WTC11 (cell line): ENCODE results near the gene INSYN1. TPM values are rescaled to one million over a fixed set of nuclear protein-coding genes. Genes with fewer than 3 reads are reported as not detected.

ENCODE experiments used
- ATAC-seq: fragments of 200-7000 bp; cut with Tn5 transposase; 2 replicates; pipeline ENCODE4 v1.10.0; 2021; ENCODE audit warnings: mild to moderate bottlenecking, moderate library complexity
- CTCF ChIA-PET: fragments of 300-600 bp; sonication (Branson Sonifier 250); formaldehyde crosslinking; loops from one replicate; lab custom pipeline; 2021; ENCODE audit warnings: antibody characterized with exemption; lab: Charles Lee
- POLR2A ChIA-PET: fragments of 350-600 bp; sonication (Branson Sonifier 250); formaldehyde crosslinking; loops from one replicate; lab custom pipeline; 2021; ENCODE audit warnings: antibody characterized with exemption; lab: Charles Lee
- DNase-seq: peaks from one replicate; pipeline ENCODE4 v3.0.0; 2021; ENCODE audit warnings: low spot score
- H3K27ac Mint-ChIP-seq: 2 replicates; pipeline ENCODE4 v1.8.0; 2021; ENCODE audit warnings: mixed read lengths
- H3K27me3 Mint-ChIP-seq: 2 replicates; pipeline ENCODE4 v1.8.0; 2021; ENCODE audit warnings: low read depth, mild to moderate bottlenecking, moderate library complexity, mixed read lengths
- H3K36me3 Mint-ChIP-seq: 2 replicates; pipeline ENCODE4 v1.8.0; 2021; ENCODE audit warnings: mixed read lengths
- H3K4me1 Mint-ChIP-seq: 2 replicates; pipeline ENCODE4 v1.8.0; 2022; ENCODE audit warnings: mixed read lengths
- H3K4me3 Mint-ChIP-seq: 2 replicates; pipeline ENCODE4 v1.8.0; 2021; ENCODE audit warnings: mild to moderate bottlenecking, moderate library complexity, mixed read lengths
- H3K9me3 Mint-ChIP-seq: 2 replicates; pipeline ENCODE4 v1.8.0; 2021; ENCODE audit warnings: mixed read lengths
- CDX4 ChIP-seq: fragments of 250-450 bp; sonication (Bioruptor Pico); IDR thresholded peaks from 2 replicates; pipeline ENCODE4 v1.9.0; 2021; ENCODE audit warnings: moderate library complexity, mild to moderate bottlenecking, inconsistent platforms, borderline replicate concordance
- E2F5 ChIP-seq: sonication (generic); formaldehyde crosslinking; IDR thresholded peaks from 2 replicates; pipeline ENCODE4 v1.8.1; 2022; ENCODE audit warnings: mild to moderate bottlenecking, moderate library complexity, missing genetic modification reagents
- HMGXB4 ChIP-seq: sonication (generic); formaldehyde crosslinking; IDR thresholded peaks from 2 replicates; pipeline ENCODE4 v1.8.1; 2023; ENCODE audit warnings: mild to moderate bottlenecking, moderate library complexity, missing genetic modification reagents
- KAT7 ChIP-seq: sonication (generic); formaldehyde crosslinking; IDR thresholded peaks from 2 replicates; pipeline ENCODE4 v1.8.1; 2023; ENCODE audit warnings: missing genetic modification reagents, mild to moderate bottlenecking, borderline replicate concordance
- NR3C1 ChIP-seq: sonication (generic); formaldehyde crosslinking; conservative IDR thresholded peaks from 2 replicates; pipeline ENCODE4 v1.8.1; 2023; ENCODE audit warnings: low read depth, mild to moderate bottlenecking, missing genetic modification reagents
- OVOL2 ChIP-seq: fragments of 250-450 bp; sonication (Bioruptor Pico); IDR thresholded peaks from 2 replicates; pipeline ENCODE4 v1.9.0; 2021; ENCODE audit warnings: mild to moderate bottlenecking, borderline replicate concordance
- PRDM15 ChIP-seq: sonication (generic); formaldehyde crosslinking; IDR thresholded peaks from 2 replicates; pipeline ENCODE4 v1.8.0; 2022; ENCODE audit warnings: missing genetic modification reagents
- SOX15 ChIP-seq: fragments of 250-450 bp; sonication (Bioruptor Pico); IDR thresholded peaks from 2 replicates; pipeline ENCODE4 v1.9.0; 2021; ENCODE audit warnings: mild to moderate bottlenecking
- TEAD4 ChIP-seq: sonication (generic); formaldehyde crosslinking; IDR thresholded peaks from 2 replicates; pipeline ENCODE4 v1.8.0; 2022; ENCODE audit warnings: mild to moderate bottlenecking, missing genetic modification reagents
- TP53 ChIP-seq: sonication (generic); formaldehyde crosslinking; IDR thresholded peaks from 2 replicates; pipeline ENCODE4 v1.8.1; 2023; ENCODE audit warnings: mild to moderate bottlenecking, missing genetic modification reagents
- ZNF121 ChIP-seq: sonication (generic); formaldehyde crosslinking; IDR thresholded peaks from 2 replicates; pipeline ENCODE4 v1.8.0; 2023; ENCODE audit warnings: missing genetic modification reagents
- ZNF219 ChIP-seq: sonication (generic); formaldehyde crosslinking; IDR thresholded peaks from 2 replicates; pipeline ENCODE4 v1.8.0; 2023; ENCODE audit warnings: missing genetic modification reagents, mild to moderate bottlenecking, borderline replicate concordance
- ZNF396 ChIP-seq: fragments of 250-450 bp; sonication (Bioruptor Pico); IDR thresholded peaks from 2 replicates; pipeline ENCODE4 v1.8.0; 2021; ENCODE audit warnings: mild to moderate bottlenecking, moderate library complexity, borderline replicate concordance
- ZNF532 ChIP-seq: fragments of 250-450 bp; sonication (Bioruptor Pico); IDR thresholded peaks from 2 replicates; pipeline ENCODE4 v1.9.0; 2021; ENCODE audit warnings: mild to moderate bottlenecking, borderline replicate concordance
- total RNA-seq: library from RNA; stranded (reverse); gene quantifications from 3 replicates; pipeline ENCODE4 v1.2.3, GENCODE V29; 2021

INSYN1 gene
- total RNA-seq, 1 experiment from 2014 or later: 11.9 TPM

GRCh38 chr15:73751899-73752805, 999 bp downstream of the INSYN1 start:
- Mint-ChIP-seq H3K9me3 (no peaks in the 10 kb centered on the region), H3K4me3 (peak overlapping the region; percentile 77), H3K27ac (no peak overlapping the region), H3K4me1 (peaks cover 38% of the 10 kb centered on the region), H3K27me3 (peaks cover 26% of the 10 kb centered on the region)
- ChIA-PET POLR2A (no interaction called here), CTCF (interaction anchor here (0.6 to 1.7 kb wide), 4 partner anchors 18 to 115 kb away, joined by 3 to 6 read pairs (median 4); no protein-coding TSS in a partner anchor)
- ATAC-seq: peak; percentile 9
- TF ChIP-seq PRDM15 (CRISPR knock-in tag) (0 out of 2 replicates have a peak, but pooled peaks have one; percentile 8), SOX15 (no peak), CDX4 (no peak), ZNF532 (CRISPR knock-in tag) (no peak), ZNF396 (CRISPR knock-in tag) (no peak), HMGXB4 (CRISPR knock-in tag) (0 out of 2 replicates have a peak, but pooled peaks have one; percentile 41), E2F5 (0 out of 2 replicates have a peak, but pooled peaks have one; percentile 21), OVOL2 (CRISPR knock-in tag) (no peak), ZNF121 (CRISPR knock-in tag) (no peak), TEAD4 (CRISPR knock-in tag) (no peak), ZNF219 (CRISPR knock-in tag) (no peak)
- TF ChIP-seq, all 79 proteins: peak for 3
- DNase-seq: no peak
- no peaks in the 10 kb centered on the region for H3K36me3 Mint-ChIP-seq

GRCh38 chr15:73751511-73751898, 1.6 kb downstream of the INSYN1 start:
- peaks cover 26% of the 10 kb centered on the region for H3K27me3 Mint-ChIP-seq
- no peaks in the 10 kb centered on the region for H3K36me3 Mint-ChIP-seq
- H3K4me1 Mint-ChIP-seq: peaks cover 44% of the 10 kb centered on the region
- CTCF ChIA-PET: interaction anchor here (0.6 to 6.7 kb wide), 7 partner anchors 16 to 176 kb away, joined by 3 to 32 read pairs (median 4); no protein-coding TSS in a partner anchor
- POLR2A ChIA-PET: interaction anchor here (0.7 kb wide), 1 partner anchor 17 kb away, joined by 3 read pairs; no protein-coding TSS in a partner anchor
- peak overlapping the region; percentile 77 for H3K4me3 Mint-ChIP-seq
- ATAC-seq (no peak), DNase-seq (no peak)
- no peak overlapping the region for H3K27ac Mint-ChIP-seq
- no peaks in the 10 kb centered on the region for H3K9me3 Mint-ChIP-seq
- TF ChIP-seq TP53 (CRISPR knock-in tag): no peak
- no peak for TF ChIP-seq NR3C1 (CRISPR knock-in tag)
- no peak for TF ChIP-seq KAT7 (CRISPR knock-in tag)
- no peak for TF ChIP-seq PRDM15 (CRISPR knock-in tag)
